OCI-LY7 (cell line): Measurements from ENCODE around the gene ASS1.

Experiments
- EZH2phosphoT487 ChIP-seq: fragments of 200-600 bp; sonication (generic); IDR thresholded peaks from 2 replicates; pipeline ENCODE4 v1.6.1; 2018; ENCODE audit warnings: low read depth, borderline replicate concordance, mild to moderate bottlenecking, mixed run types, antibody characterized with exemption, low read length, moderate library complexity, mixed read lengths
- TF ChIP-seq, protein P1 (sequence below): fragments of 200-600 bp; sonication (generic); conservative IDR thresholded peaks from 2 replicates; pipeline ENCODE4 v1.5.1; 2014; ENCODE audit warnings: mild to moderate bottlenecking, antibody characterized with exemption, low read length, moderate library complexity, mixed read lengths

- TF ChIP-seq, protein P1, sequence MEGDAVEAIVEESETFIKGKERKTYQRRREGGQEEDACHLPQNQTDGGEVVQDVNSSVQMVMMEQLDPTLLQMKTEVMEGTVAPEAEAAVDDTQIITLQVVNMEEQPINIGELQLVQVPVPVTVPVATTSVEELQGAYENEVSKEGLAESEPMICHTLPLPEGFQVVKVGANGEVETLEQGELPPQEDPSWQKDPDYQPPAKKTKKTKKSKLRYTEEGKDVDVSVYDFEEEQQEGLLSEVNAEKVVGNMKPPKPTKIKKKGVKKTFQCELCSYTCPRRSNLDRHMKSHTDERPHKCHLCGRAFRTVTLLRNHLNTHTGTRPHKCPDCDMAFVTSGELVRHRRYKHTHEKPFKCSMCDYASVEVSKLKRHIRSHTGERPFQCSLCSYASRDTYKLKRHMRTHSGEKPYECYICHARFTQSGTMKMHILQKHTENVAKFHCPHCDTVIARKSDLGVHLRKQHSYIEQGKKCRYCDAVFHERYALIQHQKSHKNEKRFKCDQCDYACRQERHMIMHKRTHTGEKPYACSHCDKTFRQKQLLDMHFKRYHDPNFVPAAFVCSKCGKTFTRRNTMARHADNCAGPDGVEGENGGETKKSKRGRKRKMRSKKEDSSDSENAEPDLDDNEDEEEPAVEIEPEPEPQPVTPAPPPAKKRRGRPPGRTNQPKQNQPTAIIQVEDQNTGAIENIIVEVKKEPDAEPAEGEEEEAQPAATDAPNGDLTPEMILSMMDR, result no peak
- no peak for TF ChIP-seq EZH2phosphoT487
Observed at GRCh38 chr9:130466537-130467217, 21.9 kb downstream of the ASS1 start.
